A673 (cell line): ENCODE results near the gene AKNA.

Experiments
- EZH2 ChIP-seq: fragments of 200-600 bp; sonication (generic); IDR thresholded peaks from 2 replicates; pipeline ENCODE4 v1.6.1; 2017; ENCODE audit warnings: borderline replicate concordance, low read depth, mild to moderate bottlenecking, mixed read lengths, antibody characterized with exemption, low read length; ENCODE audit not compliant: poor library complexity, severe bottlenecking
- TF ChIP-seq, protein P1 (sequence below): fragments of 300-800, 200-600 bp; sonication (generic); conservative IDR thresholded peaks from 2 replicates; pipeline ENCODE4 v1.5.1; 2017; ENCODE audit warnings: low read depth, mild to moderate bottlenecking, antibody characterized with exemption, low read length, moderate library complexity, mixed read lengths

DNA sequence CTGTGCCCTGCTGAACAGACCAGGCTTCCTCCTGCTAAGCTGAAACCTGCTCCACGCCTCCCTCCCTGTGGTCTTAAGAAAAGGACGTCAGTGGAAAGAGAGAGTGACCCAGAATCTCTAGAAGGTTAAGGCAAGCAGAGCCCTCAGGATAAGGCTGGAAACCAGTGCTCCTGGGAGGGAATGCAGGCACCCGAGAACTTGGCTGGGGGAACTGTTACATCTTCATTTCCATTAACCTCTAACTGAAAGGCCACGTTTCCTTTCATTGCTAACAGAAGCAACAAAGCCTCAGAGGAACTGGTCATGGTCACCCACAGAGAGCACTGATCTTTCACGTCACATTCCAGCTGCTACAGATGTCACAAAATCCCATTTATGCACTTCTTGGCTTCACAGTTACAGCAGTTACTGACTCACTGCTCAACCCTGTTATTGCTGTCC lies 26.1 kb upstream of the AKNA start:
- TF ChIP-seq, protein P1, sequence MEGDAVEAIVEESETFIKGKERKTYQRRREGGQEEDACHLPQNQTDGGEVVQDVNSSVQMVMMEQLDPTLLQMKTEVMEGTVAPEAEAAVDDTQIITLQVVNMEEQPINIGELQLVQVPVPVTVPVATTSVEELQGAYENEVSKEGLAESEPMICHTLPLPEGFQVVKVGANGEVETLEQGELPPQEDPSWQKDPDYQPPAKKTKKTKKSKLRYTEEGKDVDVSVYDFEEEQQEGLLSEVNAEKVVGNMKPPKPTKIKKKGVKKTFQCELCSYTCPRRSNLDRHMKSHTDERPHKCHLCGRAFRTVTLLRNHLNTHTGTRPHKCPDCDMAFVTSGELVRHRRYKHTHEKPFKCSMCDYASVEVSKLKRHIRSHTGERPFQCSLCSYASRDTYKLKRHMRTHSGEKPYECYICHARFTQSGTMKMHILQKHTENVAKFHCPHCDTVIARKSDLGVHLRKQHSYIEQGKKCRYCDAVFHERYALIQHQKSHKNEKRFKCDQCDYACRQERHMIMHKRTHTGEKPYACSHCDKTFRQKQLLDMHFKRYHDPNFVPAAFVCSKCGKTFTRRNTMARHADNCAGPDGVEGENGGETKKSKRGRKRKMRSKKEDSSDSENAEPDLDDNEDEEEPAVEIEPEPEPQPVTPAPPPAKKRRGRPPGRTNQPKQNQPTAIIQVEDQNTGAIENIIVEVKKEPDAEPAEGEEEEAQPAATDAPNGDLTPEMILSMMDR = no peak
- no peak for TF ChIP-seq EZH2
